Activated CD4-positive, CD25-positive, alpha-beta regulatory T cell treated with anti-CD3 and anti-CD28 coated beads, Interleukin-2, amount 50 U/mL, for 24 hours (primary cell): ENCODE results near the gene SGCA.

ENCODE experiments used
- ATAC-seq, 2 donors: fragments of 150-1000 bp; cut with Tn5 transposase; one replicate each; pipeline ENCODE4 v1.10.0; 2021; ENCODE audit warnings: mild to moderate bottlenecking in 1 of 2, moderate library complexity in 1 of 2

Gene SGCA

DNA sequence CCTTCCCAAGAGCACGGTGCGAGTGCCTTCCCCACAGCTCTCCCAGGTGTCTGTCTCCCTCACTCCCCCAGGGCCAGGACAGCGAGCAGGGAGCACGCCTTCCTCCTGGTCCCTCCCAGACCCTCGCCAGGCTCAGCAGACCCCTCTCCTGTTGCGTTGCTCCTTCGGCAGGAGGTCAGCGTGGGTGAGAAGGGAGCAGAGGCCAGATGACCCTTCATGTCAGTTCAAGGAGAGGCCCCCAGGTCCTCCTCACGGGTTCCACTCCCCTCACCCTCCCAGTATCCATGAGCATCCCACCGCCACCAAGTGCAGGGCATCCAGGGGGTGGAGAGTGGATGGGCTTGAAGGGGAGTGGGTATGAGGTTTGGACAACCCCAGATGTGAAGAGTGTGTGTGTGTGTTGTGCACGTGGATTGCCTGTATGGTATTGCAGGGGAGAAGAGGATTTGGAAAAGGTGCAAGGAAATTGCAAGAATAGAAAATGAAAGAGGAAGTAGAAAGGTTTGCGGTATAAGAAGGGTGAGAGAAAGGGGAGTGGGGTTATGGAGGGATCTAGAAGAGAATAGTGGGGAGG, 17.7 kb downstream of the SGCA start:
- no peak for ATAC-seq

GRCh38 chr17:50184064-50184463, 18.3 kb downstream of the SGCA start:
- no peak for ATAC-seq

GRCh38 chr17:50184611-50185398, 19.0 kb downstream of the SGCA start:
- ATAC-seq, result no peak

DNA sequence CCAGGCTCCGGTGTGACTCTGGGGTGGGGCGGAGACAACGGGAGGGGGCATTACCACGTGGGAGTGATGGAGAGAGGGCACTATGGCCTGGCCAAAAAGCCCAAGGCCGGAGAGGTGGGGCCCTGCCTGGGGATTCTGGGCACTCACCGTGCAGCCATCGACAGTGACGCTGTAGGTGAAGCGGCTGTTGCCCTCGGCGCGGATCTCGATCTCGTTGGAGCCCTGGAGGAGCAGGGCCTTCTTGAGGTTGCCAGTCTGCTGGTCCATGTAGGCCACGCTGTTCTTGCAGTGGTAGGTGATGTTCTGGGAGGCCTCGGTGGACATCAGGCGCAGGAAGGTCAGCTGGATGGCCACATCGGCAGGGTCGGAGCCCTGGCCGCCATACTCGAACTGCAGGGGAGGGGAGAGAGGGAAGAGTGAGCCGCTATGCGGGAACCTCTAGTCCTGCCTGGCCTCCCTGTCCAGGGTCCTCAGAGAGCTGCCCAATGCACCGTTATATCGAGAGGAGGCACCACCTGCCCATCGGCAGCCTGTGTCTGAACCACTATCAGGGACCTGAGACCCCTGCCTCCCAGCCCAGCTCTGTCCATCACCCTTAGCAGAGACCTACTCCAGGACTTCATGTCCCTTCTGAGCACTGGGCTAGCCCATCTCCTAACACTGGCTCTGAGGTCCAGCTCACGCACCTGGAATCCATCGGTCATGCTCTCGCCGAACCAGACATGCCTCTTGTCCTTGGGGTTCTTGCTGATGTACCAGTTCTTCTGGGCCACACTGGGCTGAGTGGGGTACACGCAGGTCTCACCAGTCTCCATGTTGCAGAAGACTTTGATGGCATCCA, 20.0 kb downstream of the SGCA start:
- ATAC-seq, result no peak

DNA sequence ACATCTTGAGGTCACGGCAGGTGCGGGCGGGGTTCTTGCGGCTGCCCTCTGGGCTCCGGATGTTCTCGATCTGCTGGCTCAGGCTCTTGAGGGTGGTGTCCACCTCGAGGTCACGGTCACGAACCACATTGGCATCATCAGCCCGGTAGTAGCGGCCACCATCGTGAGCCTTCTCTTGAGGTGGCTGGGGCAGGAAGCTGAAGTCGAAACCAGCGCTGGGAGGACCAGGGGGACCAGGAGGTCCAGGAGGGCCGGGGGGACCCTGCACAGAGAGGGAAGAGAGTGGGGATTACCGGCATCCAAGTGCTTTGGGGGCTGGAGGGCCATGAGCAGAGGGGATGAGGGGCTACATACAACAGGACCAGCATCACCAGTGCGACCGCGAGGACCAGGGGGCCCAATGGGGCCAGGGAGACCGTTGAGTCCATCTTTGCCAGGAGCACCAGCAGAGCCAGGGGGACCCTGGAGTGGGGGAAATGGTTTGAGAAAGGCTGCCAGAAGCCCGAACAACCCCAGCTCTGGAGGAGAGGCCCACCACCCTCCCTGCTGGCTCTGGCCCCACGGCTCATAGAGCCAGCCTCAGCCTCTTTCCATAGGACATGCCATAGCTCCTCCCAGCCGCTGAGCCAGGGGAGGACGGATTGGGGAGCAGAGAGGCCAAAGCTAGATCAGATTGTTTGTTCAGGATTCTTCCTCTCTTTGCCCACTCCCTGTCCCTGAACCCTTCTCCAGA, 21.0 kb downstream of the SGCA start:
- ATAC-seq, result no peak

GRCh38 chr17:50187394-50187725, 21.6 kb downstream of the SGCA start:
- no peak for ATAC-seq

GRCh38 chr17:50187751-50188530, 22.1 kb downstream of the SGCA start:
- ATAC-seq, result no peak

- ATAC-seq, result no peak
Observed at GRCh38 chr17:50188531-50188920, 22.7 kb downstream of the SGCA start.

GRCh38 chr17:50188921-50189549, 23.2 kb downstream of the SGCA start:
- ATAC-seq, result no peak

GRCh38 chr17:50189550-50190292, 23.9 kb downstream of the SGCA start:
- ATAC-seq, result no peak

- no peak for ATAC-seq
Observed at GRCh38 chr17:50190293-50190602, 24.4 kb downstream of the SGCA start.

- ATAC-seq, result no peak
Observed at GRCh38 chr17:50190603-50191358, 25.0 kb downstream of the SGCA start.

GRCh38 chr17:50191359-50192143, 25.7 kb downstream of the SGCA start:
- ATAC-seq, result no peak

DNA sequence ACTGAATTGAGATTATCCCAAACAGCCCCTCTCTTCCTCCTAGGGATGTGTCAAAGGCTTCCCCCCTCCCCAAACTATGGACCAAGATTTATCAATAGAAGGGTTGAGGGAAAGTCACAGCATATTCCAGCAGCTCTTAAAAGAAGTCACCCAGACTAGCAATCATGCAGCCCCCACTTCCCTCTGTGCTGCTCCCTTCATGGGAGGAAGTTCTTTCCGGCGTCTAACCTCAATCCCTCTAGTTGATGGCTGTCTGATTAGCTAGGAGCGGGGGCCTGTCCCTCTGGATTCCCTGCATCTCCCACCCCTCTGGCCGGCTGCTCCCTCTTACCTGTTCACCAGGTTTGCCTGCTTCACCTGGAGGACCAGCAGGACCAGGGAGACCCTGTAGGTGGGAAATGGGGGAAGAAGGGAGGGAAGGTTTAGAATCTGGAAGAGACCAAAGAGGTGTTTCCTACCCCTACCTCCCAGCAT, 26.4 kb downstream of the SGCA start:
- ATAC-seq, result no peak

DNA sequence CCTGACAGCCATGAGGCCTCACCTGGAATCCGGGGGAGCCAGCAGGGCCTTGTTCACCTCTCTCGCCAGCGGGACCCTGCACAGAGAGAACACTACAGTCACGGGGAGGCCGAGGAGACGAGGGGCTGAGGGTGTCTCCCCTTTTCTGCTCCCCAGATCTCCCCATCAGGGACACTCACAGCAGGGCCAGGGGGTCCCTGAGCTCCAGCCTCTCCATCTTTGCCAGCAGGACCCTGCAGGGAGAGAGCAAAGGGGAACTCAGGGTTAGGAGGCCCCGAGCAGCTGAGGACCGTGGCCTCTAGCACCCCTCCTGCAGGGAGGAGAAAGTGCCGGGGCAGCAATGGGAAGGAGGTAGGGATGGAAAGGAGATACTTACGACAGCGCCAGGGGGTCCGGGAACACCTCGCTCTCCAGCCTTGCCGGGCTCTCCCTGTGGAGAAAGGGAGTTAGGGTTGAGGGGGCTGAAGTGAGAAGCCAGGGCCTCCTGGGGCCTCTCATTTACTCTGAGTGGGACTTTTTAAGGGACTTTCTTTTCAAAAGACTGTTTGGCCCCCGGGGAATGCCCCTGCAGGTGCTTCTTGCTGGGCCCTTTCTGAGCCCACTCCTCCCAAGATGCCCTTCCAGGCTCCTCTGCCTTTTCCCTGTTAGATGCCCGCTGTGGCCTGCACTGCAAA, 26.9 kb downstream of the SGCA start:
- peak in 1 of 2 donors; percentile 22 for ATAC-seq

DNA sequence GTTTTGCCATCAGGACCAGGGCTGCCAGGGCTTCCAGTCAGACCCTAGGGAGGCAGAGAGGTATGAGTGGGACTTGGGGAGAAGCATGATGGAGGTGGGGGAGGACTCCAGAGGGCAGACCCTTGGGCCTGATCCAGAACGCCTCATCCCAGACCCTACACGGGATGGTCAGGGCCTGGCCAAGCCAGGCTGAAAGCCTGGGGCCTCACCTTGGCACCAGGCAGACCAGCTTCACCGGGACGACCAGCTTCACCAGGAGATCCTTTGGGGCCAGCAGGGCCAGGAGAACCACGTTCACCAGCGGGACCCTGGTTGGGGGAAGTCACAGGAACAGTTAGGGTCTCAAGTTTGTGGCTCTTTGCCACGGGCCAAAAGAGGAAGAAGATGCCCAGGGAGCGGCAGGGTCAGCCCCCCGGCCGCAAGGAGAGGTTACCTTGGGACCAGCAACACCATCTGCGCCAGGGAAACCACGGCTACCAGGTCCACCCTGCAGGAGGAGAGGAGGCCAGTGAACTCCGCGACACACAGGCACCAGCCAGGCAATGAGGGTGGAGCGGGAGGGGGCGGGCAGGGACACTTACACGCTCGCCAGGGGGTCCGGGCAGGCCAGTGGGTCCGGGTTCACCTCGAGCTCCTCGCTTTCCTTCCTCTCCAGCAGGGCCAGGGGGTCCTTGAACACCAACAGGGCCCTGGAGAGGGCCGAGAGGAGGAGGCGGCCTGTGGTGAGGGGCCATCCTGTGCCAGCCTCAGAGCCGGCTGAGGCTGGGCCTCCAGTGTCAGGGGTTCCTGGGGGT, 28.5 kb downstream of the SGCA start:
- ATAC-seq, result no peak

DNA sequence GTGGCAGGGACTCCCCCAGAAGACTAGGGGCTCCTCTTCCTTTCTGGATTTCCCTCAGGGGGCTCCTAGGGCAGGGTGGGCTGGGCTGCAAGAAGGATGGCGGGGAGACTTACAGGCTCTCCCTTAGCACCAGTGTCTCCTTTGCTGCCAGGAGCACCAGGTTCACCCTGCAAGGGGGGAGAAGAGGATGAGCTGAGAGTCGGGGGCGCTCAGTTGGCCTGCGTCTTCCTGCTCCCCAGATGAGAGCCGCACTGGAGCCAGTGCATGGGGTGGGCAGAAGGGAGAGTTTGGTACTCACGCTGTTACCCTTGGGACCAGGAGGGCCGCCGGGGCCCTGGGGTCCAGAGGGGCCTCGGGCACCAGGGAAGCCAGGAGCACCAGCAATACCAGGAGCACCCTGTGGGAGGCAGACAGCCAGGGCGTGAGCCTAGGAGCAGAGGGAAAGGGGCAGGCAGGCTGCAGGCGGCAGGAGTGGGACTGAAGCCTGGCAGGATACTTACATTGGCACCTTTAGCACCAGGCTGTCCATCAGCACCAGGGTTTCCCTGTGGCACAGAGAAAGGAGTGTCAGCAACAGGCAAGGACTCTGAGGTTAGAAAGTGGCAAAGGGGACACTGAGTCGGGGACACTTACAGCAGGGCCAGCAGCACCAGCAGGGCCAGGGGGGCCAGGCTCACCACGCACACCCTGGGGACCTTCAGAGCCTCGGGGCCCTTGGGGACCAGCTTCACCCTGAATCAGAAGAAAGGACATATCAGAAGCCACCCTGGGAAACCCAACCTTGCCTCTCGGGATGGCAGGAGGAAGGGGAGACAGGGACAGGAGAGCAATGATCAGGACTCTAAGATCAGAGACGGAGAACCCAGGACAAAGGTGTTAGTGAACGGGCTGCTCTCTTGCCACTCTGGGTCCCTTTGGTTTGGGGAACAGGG, 29.4 kb downstream of the SGCA start:
- ATAC-seq, result no peak
